ENCODE results near the gene GPC5. TPM values are rescaled to one million over a fixed set of nuclear protein-coding genes. Genes with fewer than 3 reads are reported as not detected.

Gene GPC5
- total and polyA plus RNA-seq, 7 experiments from 2014 or later: 0.10 to 0.38 TPM; not detected in 5

- H3K4me1 ChIP-seq (ENCODE audit: control insufficient read depth in 2 of 2, insufficient read depth in 2 of 2, low read length in 2 of 2): no peaks in the 10 kb centered on the region
- H3K36me3 ChIP-seq (ENCODE audit: control insufficient read depth in 2 of 3, insufficient read depth in 3 of 3, low read length in 3 of 3): no peaks in the 10 kb centered on the region
- intact Hi-C loops (cut with micrococcal nuclease): no loop called here
- H3K27ac ChIP-seq (ENCODE audit: low read depth, low read length): no peak overlapping the region
- Mint-ChIP-seq H3K36me3 (no peaks in the 10 kb centered on the region), H3K27me3 (no peaks in the 10 kb centered on the region), H3K4me1 (no peaks in the 10 kb centered on the region), H3K4me3 (no peak overlapping the region), H3K27ac (no peak overlapping the region), H3K9me3 (peaks cover 0 to 11% (median 4%) of the 10 kb centered on the region in 11 donors)
- H3K4me3 ChIP-seq (ENCODE audit: low read length): no peak overlapping the region
- CTCF ChIA-PET: no interaction called here
- no peaks in the 10 kb centered on the region for H3K9me3 ChIP-seq (ENCODE audit: control insufficient read depth in 2 of 3, low read length in 3 of 3)
- POLR2A ChIA-PET: no interaction called here
- ATAC-seq: no peak
- DNase-seq: no peak
- H3K27me3 ChIP-seq (ENCODE audit: control insufficient read depth in 2 of 2, insufficient read depth in 2 of 2, low read length in 2 of 2): no peaks in the 10 kb centered on the region
These were observed 1150.9 kb downstream of the GPC5 start for GRCh38 chr13:92549276-92549675.

GRCh38 chr13:92553470-92554114 lies 1155.2 kb downstream of the GPC5 start:
- ATAC-seq: no peak
- H3K9me3 ChIP-seq (ENCODE audit: control insufficient read depth in 2 of 3, low read length in 3 of 3): no peaks in the 10 kb centered on the region
- Mint-ChIP-seq H3K4me1 (no peaks in the 10 kb centered on the region), H3K27me3 (no peaks in the 10 kb centered on the region), H3K36me3 (no peaks in the 10 kb centered on the region), H3K9me3 (peaks cover 0 to 4% (median 2%) of the 10 kb centered on the region in 11 donors), H3K4me3 (no peak overlapping the region), H3K27ac (no peak overlapping the region)
- H3K27ac ChIP-seq (ENCODE audit: low read depth, low read length): no peak overlapping the region
- H3K4me3 ChIP-seq (ENCODE audit: low read length): no peak overlapping the region
- no peaks in the 10 kb centered on the region for H3K4me1 ChIP-seq (ENCODE audit: control insufficient read depth in 2 of 2, insufficient read depth in 2 of 2, low read length in 2 of 2)
- ChIA-PET CTCF (no interaction called here), POLR2A (no interaction called here)
- H3K27me3 ChIP-seq (ENCODE audit: control insufficient read depth in 2 of 2, insufficient read depth in 2 of 2, low read length in 2 of 2): no peaks in the 10 kb centered on the region
- DNase-seq: no peak
- intact Hi-C loops (cut with micrococcal nuclease): no loop called here
- no peaks in the 10 kb centered on the region for H3K36me3 ChIP-seq (ENCODE audit: control insufficient read depth in 2 of 3, insufficient read depth in 3 of 3, low read length in 3 of 3)

- Mint-ChIP-seq H3K9me3 (peaks cover 0 to 10% (median 2%) of the 10 kb centered on the region in 11 donors), H3K27me3 (no peaks in the 10 kb centered on the region), H3K36me3 (no peaks in the 10 kb centered on the region), H3K4me3 (no peak overlapping the region), H3K27ac (no peak overlapping the region), H3K4me1 (no peaks in the 10 kb centered on the region)
- H3K27me3 ChIP-seq (ENCODE audit: control insufficient read depth in 2 of 2, insufficient read depth in 2 of 2, low read length in 2 of 2): no peaks in the 10 kb centered on the region
- POLR2A ChIA-PET: no interaction called here
- H3K27ac ChIP-seq (ENCODE audit: low read depth, low read length): no peak overlapping the region
- ATAC-seq (no peak), DNase-seq (no peak)
- H3K36me3 ChIP-seq (ENCODE audit: control insufficient read depth in 2 of 3, insufficient read depth in 3 of 3, low read length in 3 of 3): no peaks in the 10 kb centered on the region
- H3K4me3 ChIP-seq (ENCODE audit: low read length): no peak overlapping the region
- intact Hi-C loops (cut with micrococcal nuclease): no loop called here
- H3K4me1 ChIP-seq (ENCODE audit: control insufficient read depth in 2 of 2, insufficient read depth in 2 of 2, low read length in 2 of 2): no peaks in the 10 kb centered on the region
- CTCF ChIA-PET: no interaction called here
- no peaks in the 10 kb centered on the region for H3K9me3 ChIP-seq (ENCODE audit: control insufficient read depth in 2 of 3, low read length in 3 of 3)
These were observed 1162.5 kb downstream of the GPC5 start for GRCh38 chr13:92560883-92561282.

- no peak for DNase-seq
- no peaks in the 10 kb centered on the region for H3K9me3 ChIP-seq (ENCODE audit: control insufficient read depth in 2 of 3, low read length in 3 of 3)
- intact Hi-C loops (cut with micrococcal nuclease): no loop called here
- no peaks in the 10 kb centered on the region for H3K36me3 ChIP-seq (ENCODE audit: control insufficient read depth in 2 of 3, insufficient read depth in 3 of 3, low read length in 3 of 3)
- no peak overlapping the region for H3K4me3 Mint-ChIP-seq
- ATAC-seq: no peak
- H3K4me3 ChIP-seq (ENCODE audit: low read length): no peak overlapping the region
- H3K27me3 Mint-ChIP-seq: no peaks in the 10 kb centered on the region
- no peak overlapping the region for H3K27ac ChIP-seq (ENCODE audit: low read depth, low read length)
- H3K9me3 Mint-ChIP-seq: peaks cover 0 to 10% (median 0%) of the 10 kb centered on the region in 11 donors
- CTCF ChIA-PET: no interaction called here
- H3K36me3 Mint-ChIP-seq: no peaks in the 10 kb centered on the region
- POLR2A ChIA-PET: interaction anchor here (0.6 kb wide), 1 partner anchor 82 kb away, joined by 6 read pairs; no protein-coding TSS in a partner anchor
- H3K27ac Mint-ChIP-seq: no peak overlapping the region
- no peaks in the 10 kb centered on the region for H3K27me3 ChIP-seq (ENCODE audit: control insufficient read depth in 2 of 2, insufficient read depth in 2 of 2, low read length in 2 of 2)
- H3K4me1 ChIP-seq (ENCODE audit: control insufficient read depth in 2 of 2, insufficient read depth in 2 of 2, low read length in 2 of 2): no peaks in the 10 kb centered on the region
- no peaks in the 10 kb centered on the region for H3K4me1 Mint-ChIP-seq
These were observed 1166.5 kb downstream of the GPC5 start for GRCh38 chr13:92564942-92565341.

GRCh38 chr13:92566767-92567166 lies 1168.3 kb downstream of the GPC5 start:
- intact Hi-C loops (cut with micrococcal nuclease): no loop called here
- no peaks in the 10 kb centered on the region for H3K9me3 ChIP-seq (ENCODE audit: control insufficient read depth in 2 of 3, low read length in 3 of 3)
- no peaks in the 10 kb centered on the region for H3K36me3 Mint-ChIP-seq
- ChIA-PET CTCF (no interaction called here), POLR2A (no interaction called here)
- H3K27ac ChIP-seq (ENCODE audit: low read depth, low read length): no peak overlapping the region
- no peaks in the 10 kb centered on the region for H3K4me1 ChIP-seq (ENCODE audit: control insufficient read depth in 2 of 2, insufficient read depth in 2 of 2, low read length in 2 of 2)
- no peaks in the 10 kb centered on the region for H3K27me3 ChIP-seq (ENCODE audit: control insufficient read depth in 2 of 2, insufficient read depth in 2 of 2, low read length in 2 of 2)
- no peaks in the 10 kb centered on the region for H3K4me1 Mint-ChIP-seq
- ATAC-seq (no peak), DNase-seq (no peak)
- H3K4me3 ChIP-seq (ENCODE audit: low read length): no peak overlapping the region
- H3K9me3 Mint-ChIP-seq: peaks cover 0 to 7% (median 0%) of the 10 kb centered on the region in 11 donors
- no peaks in the 10 kb centered on the region for H3K36me3 ChIP-seq (ENCODE audit: control insufficient read depth in 2 of 3, insufficient read depth in 3 of 3, low read length in 3 of 3)
- H3K27me3 Mint-ChIP-seq: no peaks in the 10 kb centered on the region
- no peak overlapping the region for H3K27ac Mint-ChIP-seq
- no peak overlapping the region for H3K4me3 Mint-ChIP-seq

GRCh38 chr13:92572190-92572589 lies 1173.8 kb downstream of the GPC5 start:
- no peaks in the 10 kb centered on the region for H3K4me1 ChIP-seq (ENCODE audit: control insufficient read depth in 2 of 2, insufficient read depth in 2 of 2, low read length in 2 of 2)
- POLR2A ChIA-PET: no interaction called here
- H3K36me3 Mint-ChIP-seq: no peaks in the 10 kb centered on the region
- ATAC-seq: no peak
- H3K27ac ChIP-seq (ENCODE audit: low read depth, low read length): no peak overlapping the region
- no peak overlapping the region for H3K27ac Mint-ChIP-seq
- H3K9me3 ChIP-seq (ENCODE audit: control insufficient read depth in 2 of 3, low read length in 3 of 3): no peaks in the 10 kb centered on the region
- no peak overlapping the region for H3K4me3 ChIP-seq (ENCODE audit: low read length)
- no peaks in the 10 kb centered on the region for H3K4me1 Mint-ChIP-seq
- H3K4me3 Mint-ChIP-seq: no peak overlapping the region
- DNase-seq: no peak
- intact Hi-C loops (cut with micrococcal nuclease): no loop called here
- H3K36me3 ChIP-seq (ENCODE audit: control insufficient read depth in 2 of 3, insufficient read depth in 3 of 3, low read length in 3 of 3): no peaks in the 10 kb centered on the region
- no peaks in the 10 kb centered on the region for H3K27me3 Mint-ChIP-seq
- H3K27me3 ChIP-seq (ENCODE audit: control insufficient read depth in 2 of 2, insufficient read depth in 2 of 2, low read length in 2 of 2): no peaks in the 10 kb centered on the region
- CTCF ChIA-PET: interaction anchor here (0.6 kb wide), 1 partner anchor 24 kb away, joined by 5 read pairs; no protein-coding TSS in a partner anchor
- peaks cover 0 to 6% (median 0%) of the 10 kb centered on the region in 11 donors for H3K9me3 Mint-ChIP-seq

GRCh38 chr13:92573467-92574057 lies 1175.1 kb downstream of the GPC5 start:
- Mint-ChIP-seq H3K4me3 (no peak overlapping the region), H3K36me3 (no peaks in the 10 kb centered on the region), H3K9me3 (peaks cover 0 to 10% (median 2%) of the 10 kb centered on the region in 11 donors), H3K27me3 (no peaks in the 10 kb centered on the region), H3K4me1 (no peaks in the 10 kb centered on the region), H3K27ac (no peak overlapping the region)
- H3K27me3 ChIP-seq (ENCODE audit: control insufficient read depth in 2 of 2, insufficient read depth in 2 of 2, low read length in 2 of 2): no peaks in the 10 kb centered on the region
- no peak for DNase-seq
- no peak for ATAC-seq
- no peaks in the 10 kb centered on the region for H3K4me1 ChIP-seq (ENCODE audit: control insufficient read depth in 2 of 2, insufficient read depth in 2 of 2, low read length in 2 of 2)
- H3K36me3 ChIP-seq (ENCODE audit: control insufficient read depth in 2 of 3, insufficient read depth in 3 of 3, low read length in 3 of 3): no peaks in the 10 kb centered on the region
- H3K27ac ChIP-seq (ENCODE audit: low read depth, low read length): no peak overlapping the region
- CTCF ChIA-PET: no interaction called here
- intact Hi-C loops (cut with micrococcal nuclease): no loop called here
- no peaks in the 10 kb centered on the region for H3K9me3 ChIP-seq (ENCODE audit: control insufficient read depth in 2 of 3, low read length in 3 of 3)
- POLR2A ChIA-PET: no interaction called here
- H3K4me3 ChIP-seq (ENCODE audit: low read length): no peak overlapping the region
